ENCODE measurements around the gene PANX2. TPM values are rescaled to one million over a fixed set of nuclear protein-coding genes. Genes with fewer than 3 reads are reported as not detected.
"Not testable (repeated sequence)": the region's sequence is repeated elsewhere in the genome, so short reads cannot be mapped to it uniquely, and the experiment has no call there.

Gene PANX2
- total RNA-seq, 1 donor from 2014 or later, result 1.6 TPM

- DNase-seq, result peak; percentile 97
- Mint-ChIP-seq H3K36me3 (ENCODE audit: low read depth) (peaks cover 29% of the 10 kb centered on the region), H3K27ac (peak within 1 kb of the TSS; percentile 45), H3K4me3 (peak within 1 kb of the TSS; percentile 84), H3K4me1 (peaks cover 19% of the 10 kb centered on the region), H3K27me3 (no peaks in the 10 kb centered on the region), H3K9me3 (no peaks in the 10 kb centered on the region)
- intact Hi-C loops (cut with micrococcal nuclease), result loop anchor here (1.0 to 5.0 kb wide), 4 partner anchors 10 to 268 kb away; partner anchors contain the start of genes TRABD and TUBGCP6
Observed at GRCh38 chr22:50200461-50201190, 30.1 kb downstream of the PANX2 start, which contains the start of gene SELENOO. SELENOO (plus strand) TSS chr22:50201011; CDS start chr22:50201037, 26 bp downstream.

- Mint-ChIP-seq H3K9me3 (no peaks in the 10 kb centered on the region), H3K36me3 (ENCODE audit: low read depth) (peaks cover 32% of the 10 kb centered on the region), H3K4me1 (peaks cover 19% of the 10 kb centered on the region), H3K27ac (peak overlapping the region; percentile 10), H3K4me3 (peak overlapping the region; percentile 84), H3K27me3 (no peaks in the 10 kb centered on the region)
- DNase-seq, result peak; percentile 73
- intact Hi-C loops (cut with micrococcal nuclease), result loop anchor here (2.0 to 5.0 kb wide), 2 partner anchors 43 to 269 kb away; partner anchors contain the start of gene TUBGCP6
Observed at GRCh38 chr22:50201191-50202129, 30.9 kb downstream of the PANX2 start.

DNA sequence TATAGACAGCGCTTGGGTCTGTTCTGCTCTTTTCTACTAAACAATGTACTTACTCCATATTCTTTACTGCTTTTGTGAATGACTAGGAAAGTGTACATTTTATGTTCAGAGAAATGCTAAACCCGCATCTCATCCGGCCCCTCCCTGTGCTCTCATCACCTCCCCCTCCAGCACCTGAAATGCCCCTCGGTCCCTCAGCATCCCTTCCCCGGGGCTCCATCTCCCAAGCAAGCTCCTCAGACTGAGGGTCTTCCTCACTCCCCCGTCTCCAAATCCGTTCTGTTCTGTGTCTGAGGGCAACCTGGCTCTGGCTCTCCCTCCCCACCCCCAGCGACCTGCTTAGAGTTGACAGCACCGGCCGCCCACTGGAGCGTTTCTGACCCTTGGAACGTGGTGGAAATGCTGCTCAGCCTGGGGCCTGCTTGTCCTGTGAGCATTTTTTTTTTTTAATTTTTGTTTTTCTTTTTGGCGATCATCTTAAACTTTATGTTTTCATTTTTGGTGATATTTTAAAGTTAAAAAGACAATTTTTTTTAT lies 31.7 kb downstream of the PANX2 start:
- Mint-ChIP-seq H3K27ac (peak overlapping the region; percentile 10), H3K4me3 (peak overlapping the region; percentile 84), H3K27me3 (no peaks in the 10 kb centered on the region), H3K4me1 (peaks cover 19% of the 10 kb centered on the region), H3K9me3 (no peaks in the 10 kb centered on the region), H3K36me3 (ENCODE audit: low read depth) (peaks cover 32% of the 10 kb centered on the region)
- DNase-seq, result no peak
- intact Hi-C loops (cut with micrococcal nuclease), result loop anchor here (5.0 kb wide), 1 partner anchor 270 kb away; no protein-coding TSS in a partner anchor

- H3K27ac Mint-ChIP-seq, result no peak overlapping the region
- H3K4me1 Mint-ChIP-seq, result peaks cover 19% of the 10 kb centered on the region
- H3K27me3 Mint-ChIP-seq, result no peaks in the 10 kb centered on the region
- peaks cover 29% of the 10 kb centered on the region for H3K36me3 Mint-ChIP-seq (ENCODE audit: low read depth)
- no peak overlapping the region for H3K4me3 Mint-ChIP-seq
- no peak for DNase-seq
- no peaks in the 10 kb centered on the region for H3K9me3 Mint-ChIP-seq
- intact Hi-C loops (cut with micrococcal nuclease), result loop anchor here (5.0 kb wide), 1 partner anchor 271 kb away; no protein-coding TSS in a partner anchor
Observed at GRCh38 chr22:50203288-50203687, 32.8 kb downstream of the PANX2 start.

DNA sequence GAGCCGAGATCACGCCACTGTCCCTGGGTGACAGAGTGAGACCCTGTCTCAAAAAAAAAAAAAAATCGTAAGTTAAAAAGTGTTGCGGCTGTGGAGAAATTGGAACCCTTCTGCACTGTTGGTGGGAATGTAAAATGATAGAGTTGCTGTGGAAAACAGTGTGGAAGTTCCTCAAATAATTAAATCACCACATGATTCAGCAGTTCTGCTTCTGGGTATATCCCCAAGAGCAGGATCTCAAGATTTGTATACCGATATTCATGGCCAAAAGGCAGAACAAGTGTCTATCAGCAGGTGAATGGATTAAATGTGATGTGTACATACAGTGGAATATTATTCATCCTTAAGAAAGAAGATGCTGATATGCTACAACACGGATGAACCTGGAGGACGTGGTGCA lies 34.0 kb downstream of the PANX2 start:
- Mint-ChIP-seq H3K4me1 (peaks cover 16% of the 10 kb centered on the region), H3K4me3 (no peak overlapping the region), H3K9me3 (no peaks in the 10 kb centered on the region), H3K27ac (no peak overlapping the region), H3K27me3 (no peaks in the 10 kb centered on the region), H3K36me3 (ENCODE audit: low read depth) (peaks cover 26% of the 10 kb centered on the region)
- intact Hi-C loops (cut with micrococcal nuclease), result loop anchor here (5.0 kb wide), 1 partner anchor 272 kb away; no protein-coding TSS in a partner anchor
- DNase-seq, result no peak

DNA sequence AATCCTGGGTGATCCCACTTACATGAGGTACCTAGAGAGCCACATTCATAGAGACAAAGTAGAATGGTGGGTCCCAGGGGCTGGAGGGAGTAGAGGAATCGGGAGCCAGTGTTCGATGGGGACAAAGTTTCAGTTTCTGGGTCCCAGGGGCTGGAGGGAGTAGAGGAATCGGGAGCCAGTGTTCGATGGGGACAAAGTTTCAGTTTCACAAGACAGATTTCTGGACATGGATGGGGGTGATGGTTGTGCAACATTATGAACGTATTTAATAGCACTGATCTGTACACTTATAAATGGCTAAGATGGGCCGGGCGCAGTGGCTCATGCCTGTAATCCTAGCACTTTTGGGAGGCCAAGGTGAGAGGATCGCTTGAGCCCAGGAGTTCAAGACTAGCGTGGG lies 34.5 kb downstream of the PANX2 start:
- H3K4me1 Mint-ChIP-seq, result peaks cover 18% of the 10 kb centered on the region
- not testable (repeated sequence) for H3K27ac Mint-ChIP-seq, H3K9me3 Mint-ChIP-seq, DNase-seq, H3K4me3 Mint-ChIP-seq, H3K27me3 Mint-ChIP-seq
- peaks cover 29% of the 10 kb centered on the region for H3K36me3 Mint-ChIP-seq (ENCODE audit: low read depth)
- intact Hi-C loops (cut with micrococcal nuclease), result loop anchor here (5.0 kb wide), 2 partner anchors 273 to 438 kb away; no protein-coding TSS in a partner anchor

DNA sequence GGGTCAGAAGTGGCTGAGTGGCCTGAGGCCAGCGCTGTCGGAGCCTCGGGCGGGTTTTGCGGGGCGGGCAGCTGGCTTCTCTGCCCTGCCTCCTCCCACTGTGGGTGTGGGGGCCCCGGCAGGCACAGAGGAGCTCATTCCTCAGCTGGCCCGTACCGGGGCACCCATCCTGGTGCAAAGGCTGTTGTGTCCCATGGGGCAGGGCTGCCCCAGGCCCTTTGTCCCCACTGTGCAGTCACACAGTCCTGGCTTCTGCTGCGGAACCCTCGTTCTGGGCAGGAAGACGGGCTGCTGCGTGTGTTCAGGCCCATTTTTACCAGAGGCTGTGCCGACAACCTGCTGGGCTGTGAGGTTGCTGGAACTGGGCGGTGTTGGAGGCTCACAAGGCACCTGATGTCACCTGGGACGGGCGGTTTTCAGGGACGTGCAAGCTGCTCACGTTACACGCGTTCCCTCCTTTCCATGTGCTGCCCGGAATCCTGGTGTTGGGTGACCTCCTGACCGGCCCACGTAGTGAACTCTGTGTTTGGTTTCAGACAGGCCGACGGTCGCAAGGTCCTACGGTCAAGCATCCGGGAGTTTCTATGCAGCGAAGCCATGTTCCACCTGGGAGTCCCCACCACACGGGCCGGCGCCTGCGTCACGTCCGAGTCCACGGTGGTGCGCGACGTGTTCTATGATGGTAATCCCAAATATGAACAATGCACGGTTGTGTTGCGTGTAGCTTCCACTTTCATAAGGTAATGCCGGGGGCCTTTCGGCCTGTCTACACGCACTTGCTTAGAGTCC lies 35.4 kb downstream of the PANX2 start:
- intact Hi-C loops (cut with micrococcal nuclease), result loop anchor here (5.0 kb wide), 1 partner anchor 439 kb away; no protein-coding TSS in a partner anchor

GRCh38 chr22:50206599-50206998 lies 36.1 kb downstream of the PANX2 start:
- Mint-ChIP-seq H3K9me3 (no peaks in the 10 kb centered on the region), H3K4me3 (no peak overlapping the region), H3K4me1 (peaks cover 20% of the 10 kb centered on the region), H3K27me3 (no peaks in the 10 kb centered on the region), H3K27ac (no peak overlapping the region), H3K36me3 (ENCODE audit: low read depth) (peaks cover 34% of the 10 kb centered on the region)
- no peak for DNase-seq
- intact Hi-C loops (cut with micrococcal nuclease), result loop anchor here (5.0 kb wide), 1 partner anchor 439 kb away; no protein-coding TSS in a partner anchor

More for the DNA sequence above, 35.4 kb downstream of the PANX2 start:
- peaks cover 18% of the 10 kb centered on the region for H3K4me1 Mint-ChIP-seq
- H3K27ac Mint-ChIP-seq, result no peak overlapping the region
- no peak for DNase-seq
- H3K36me3 Mint-ChIP-seq (ENCODE audit: low read depth), result peaks cover 30% of the 10 kb centered on the region
- H3K27me3 Mint-ChIP-seq, result no peaks in the 10 kb centered on the region
- no peak overlapping the region for H3K4me3 Mint-ChIP-seq
- no peaks in the 10 kb centered on the region for H3K9me3 Mint-ChIP-seq

- intact Hi-C loops (cut with micrococcal nuclease), result loop anchor here (5.0 kb wide), 1 partner anchor 440 kb away; no protein-coding TSS in a partner anchor
- no peak overlapping the region for H3K4me3 Mint-ChIP-seq
- no peaks in the 10 kb centered on the region for H3K9me3 Mint-ChIP-seq
- no peak overlapping the region for H3K27ac Mint-ChIP-seq
- peaks cover 32% of the 10 kb centered on the region for H3K36me3 Mint-ChIP-seq (ENCODE audit: low read depth)
- no peak for DNase-seq
- H3K27me3 Mint-ChIP-seq, result no peaks in the 10 kb centered on the region
- H3K4me1 Mint-ChIP-seq, result peaks cover 12% of the 10 kb centered on the region
Observed at GRCh38 chr22:50207383-50208140, 37.0 kb downstream of the PANX2 start.

GRCh38 chr22:50208430-50208938 lies 38.0 kb downstream of the PANX2 start:
- no peaks in the 10 kb centered on the region for H3K27me3 Mint-ChIP-seq
- H3K4me3 Mint-ChIP-seq, result no peak overlapping the region
- peaks cover 8% of the 10 kb centered on the region for H3K4me1 Mint-ChIP-seq
- no peaks in the 10 kb centered on the region for H3K9me3 Mint-ChIP-seq
- H3K27ac Mint-ChIP-seq, result no peak overlapping the region
- no peak for DNase-seq
- H3K36me3 Mint-ChIP-seq (ENCODE audit: low read depth), result peaks cover 31% of the 10 kb centered on the region
- intact Hi-C loops (cut with micrococcal nuclease), result loop anchor here (5.0 kb wide), 1 partner anchor 441 kb away; no protein-coding TSS in a partner anchor

- Mint-ChIP-seq H3K4me3 (no peak overlapping the region), H3K36me3 (ENCODE audit: low read depth) (peaks cover 31% of the 10 kb centered on the region)
- intact Hi-C loops (cut with micrococcal nuclease), result loop anchor here (1.0 to 5.0 kb wide), 2 partner anchors 60 to 442 kb away; no protein-coding TSS in a partner anchor
Observed at GRCh38 chr22:50208939-50209892, 38.7 kb downstream of the PANX2 start.

More at GRCh38 chr22:50208939-50209892, 38.7 kb downstream of the PANX2 start:
- no peak for DNase-seq
- Mint-ChIP-seq H3K27me3 (no peaks in the 10 kb centered on the region), H3K4me1 (peaks cover 7% of the 10 kb centered on the region), H3K27ac (no peak overlapping the region), H3K9me3 (no peaks in the 10 kb centered on the region)

Data from activated CD4-positive, alpha-beta T cell treated with anti-CD3 and anti-CD28 coated beads, Interleukin-2, amount 10 ng/mL, durations not matched to agents 24 days and 14 days (primary cell).